K562 (cell line): ENCODE results near the gene GASK1A. TPM values are rescaled to one million over a fixed set of nuclear protein-coding genes. Genes with fewer than 3 reads are reported as not detected.
A peak's percentile ranks its signal among the peaks of the same experiment; 100 is the strongest.

Source experiments
- ATAC-seq: fragments of 200-7000 bp; cut with Tn5 transposase; 3 replicates; pipeline ENCODE4 v1.9.1; 2020; ENCODE audit warnings: moderate library complexity
- BruUV-seq: library from RNA; stranded (reverse); fragments of 400-500 nt; replicated peaks from 2 replicates; lab custom pipeline; 2021; lab: Mats Ljungman, UMichigan
- CTCF ChIA-PET: fragments of 300-600 bp; formaldehyde crosslinking; extraction: SDS; loops from one replicate; lab custom pipeline; 2021; ENCODE audit warnings: low intra/inter-chr PET ratio; lab: Yijun Ruan, JAX
- POLR2A ChIA-PET: fragments of 300-600, 350-650 bp; sonication (Branson Sonifier 250); formaldehyde crosslinking; extraction: SDS; loops from one replicate; lab custom pipeline; 2021; ENCODE audit warnings: antibody characterized with exemption, inconsistent platforms; lab: Yijun Ruan, JAX
- DNase-seq, 4 experiments: peaks; one replicate each; pipeline versions ENCODE4 v3.0.0 to v3.0.0-alpha.2; 2011 to 2018; ENCODE audit warnings: low spot score in 3 of 4, mixed read lengths in 3 of 4; ENCODE audit errors: extremely low read depth in 1 of 4
- FAIRE-seq: peaks from 2 replicates; lab custom pipeline; 2011; peaks lifted over from hg19 to GRCh38; lab: Jason Lieb, UNC
- H2AFZ ChIP-seq: 2 replicates; pipeline ENCODE4 v1.6.0; 2011; ENCODE audit warnings: low read depth, low read length, control low read depth, inconsistent platforms
- H3K27ac ChIP-seq: fragments of 200-600 bp; 3 replicates; pipeline ENCODE4 v1.8.0; 2011; ENCODE audit warnings: low read depth, mild to moderate bottlenecking, control low read depth, inconsistent platforms, low read length, moderate library complexity, mixed read lengths; ENCODE audit errors: extremely low read depth
- H3K27me3 ChIP-seq, 2 experiments: fragments of 300-600 bp in 1 of 2; 2 replicates in 1 of 2; 3 replicates in 1 of 2; pipeline versions ENCODE4 v1.6.0 to v1.8.0; 2011; ENCODE audit warnings: inconsistent platforms in 2 of 2, low read length in 2 of 2, mild to moderate bottlenecking in 1 of 2, mixed read lengths in 1 of 2, moderate library complexity in 1 of 2; ENCODE audit not compliant: control insufficient read depth in 2 of 2, insufficient read depth in 2 of 2
- H3K36me3 ChIP-seq: fragments of 300-600 bp; 3 replicates; pipeline ENCODE4 v1.8.0; 2011; ENCODE audit warnings: mild to moderate bottlenecking, low read length, inconsistent platforms; ENCODE audit not compliant: control insufficient read depth, insufficient read depth
- H3K4me1 ChIP-seq, 2 experiments: fragments of 200-600 bp in 1 of 2; replicated peaks in 1 of 2; 2 replicates in 1 of 2; 3 replicates in 1 of 2; pipeline versions ENCODE4 v1.5.1 to v1.8.0; 2011; ENCODE audit warnings: inconsistent platforms in 2 of 2, low read length in 2 of 2, mild to moderate bottlenecking in 1 of 2, mixed read lengths in 1 of 2, moderate library complexity in 1 of 2; ENCODE audit not compliant: control insufficient read depth in 2 of 2, insufficient read depth in 2 of 2
- H3K4me2 ChIP-seq: 2 replicates; pipeline ENCODE4 v1.6.1; 2011; ENCODE audit warnings: low read length, control low read depth, inconsistent platforms, mixed read lengths; ENCODE audit not compliant: insufficient read depth
- H3K4me3 ChIP-seq: fragments of 200-600 bp; sonication (generic), shearing (Covaris generic); 2 replicates; pipeline ENCODE4 v1.5.1; 2016; ENCODE audit warnings: control low read depth, inconsistent platforms
- H3K79me2 ChIP-seq: fragments of 200-600 bp; 3 replicates; pipeline ENCODE4 v1.8.0; 2011; ENCODE audit warnings: low read length, inconsistent platforms; ENCODE audit not compliant: control insufficient read depth, insufficient read depth
- H3K9ac ChIP-seq, 2 experiments: 2 replicates each; pipeline versions ENCODE4 v1.6.0 to v1.6.1; 2011; ENCODE audit warnings: low read depth in 2 of 2, low read length in 2 of 2, control low read depth in 1 of 2, inconsistent platforms in 1 of 2, mild to moderate bottlenecking in 1 of 2, mixed read lengths in 1 of 2; ENCODE audit not compliant: insufficient read depth in 1 of 2
- H3K9me1 ChIP-seq: one replicate; pipeline ENCODE4 v1.6.0; 2011; ENCODE audit warnings: inconsistent platforms, mild to moderate bottlenecking, low read length, moderate library complexity; ENCODE audit not compliant: control insufficient read depth, insufficient read depth
- H3K9me3 ChIP-seq: replicated peaks from 2 replicates; pipeline ENCODE4 v1.5.1; 2011; ENCODE audit warnings: low read depth, low read length, inconsistent platforms; ENCODE audit not compliant: control insufficient read depth, insufficient read depth
- H4K20me1 ChIP-seq: replicated peaks from 2 replicates; pipeline ENCODE4 v1.6.1; 2011; ENCODE audit warnings: low read length, inconsistent platforms, mixed read lengths; ENCODE audit not compliant: control insufficient read depth, insufficient read depth
- CBFA2T2 ChIP-seq: fragments of 450-650 bp; conservative IDR thresholded peaks from 2 replicates; pipeline ENCODE4 v1.6.1; 2017; ENCODE audit warnings: mild to moderate bottlenecking
- CBFA2T3 ChIP-seq: fragments of 450-650 bp; IDR thresholded peaks from 2 replicates; pipeline ENCODE4 v1.6.1; 2017
- DPF2 ChIP-seq: fragments of 450-650 bp; IDR thresholded peaks from 2 replicates; pipeline ENCODE4 v1.6.1; 2016
- SIX5 ChIP-seq, 2 experiments: IDR thresholded peaks; 2 replicates each; pipeline ENCODE4 v1.6.1; 2011; ENCODE audit warnings: low read length in 2 of 2, borderline replicate concordance in 1 of 2, low read depth in 1 of 2, mild to moderate bottlenecking in 1 of 2, moderate library complexity in 1 of 2; ENCODE audit not compliant: insufficient read depth in 1 of 2
- TAF7 ChIP-seq: fragments of 450-650 bp; IDR thresholded peaks from 2 replicates; pipeline ENCODE4 v1.6.1; 2016; ENCODE audit warnings: missing genetic modification characterization, missing compliant biosample characterization
- WGBS: fragments of 100-300 bp; shearing (Covaris generic); methylation state at CpG from one replicate; pipeline ENCODE4 v1.1.6; 2016; ENCODE audit warnings: low coverage, mixed read lengths; ENCODE audit not compliant: insufficient coverage; ENCODE audit errors: missing lambda C conversion rate; 5-methylcytosine and 5-hydroxymethylcytosine counted together
- in situ Hi-C: fragments of 300-500 bp; cut with MboI; formaldehyde crosslinking; loops from 4 replicates; pipeline ENCODE4 v1.15.0; 2018; ENCODE audit warnings: inconsistent platforms, mixed read lengths
- intact Hi-C: fragments of 100-400 bp; cut with micrococcal nuclease; formaldehyde crosslinking; loops from 2 replicates; pipeline ENCODE4 v1.14.2; 2022
- polyA plus RNA-seq, 8 experiments: library from polyadenylated mRNA; depleted of rRNA in 4 of 8; stranded (reverse) in 5 of 8; unstranded in 3 of 8; fragments of >200 nt; fragmentation: Nextera tagmentation in 2 of 8; fragmentation: Illumina TruSeq in 1 of 8; extraction: Ambion mirVana in 2 of 8; extraction: Trizol in 1 of 8; gene quantifications; 2 replicates each; pipeline versions ENCODE4 v1.2.1 to v1.2.3, GENCODE V29; 2011 to 2014; ENCODE audit warnings: inconsistent platforms in 1 of 8, missing spikeins in 1 of 8
- total RNA-seq, 7 experiments: library from RNA; depleted of rRNA in 6 of 7; stranded (reverse); fragments of >200 nt in 6 of 7; fragmentation: Illumina TruSeq in 2 of 7; extraction: Trizol in 2 of 7; gene quantifications; 2 replicates each; pipeline versions ENCODE4 v1.2.1 to v1.2.3, GENCODE V29; 2011 to 2021; ENCODE audit warnings: low replicate concordance in 1 of 7

GASK1A gene
- total and polyA plus RNA-seq, 9 of the 15 experiments (the other 6 are each of a cell fraction or from before 2014, with no cell fraction given): 0.04 to 0.11 (median 0.05) TPM; not detected in 5

- 0% methylated on average over 10 of the region's 11 CpGs for WGBS
- TF ChIP-seq TAF7 (tag) (no peak), SIX5 (IDR thresholded peaks at IDR 0.05; ENCODE audit: borderline replicate concordance in 1 of 2, insufficient read depth in 1 of 2, low read depth in 1 of 2, low read length in 2 of 2) (no peak), DPF2 (no peak), CBFA2T3 (peak; percentile 55; the same call in 1 of the 2 replicates), CBFA2T2 (0 out of 2 replicates have a peak, but pooled peaks have one; percentile 6)
- TF ChIP-seq, all 486 proteins: peak for 2
- H3K9me3 ChIP-seq: no peaks in the 10 kb centered on the region
- H3K27ac ChIP-seq: no peak overlapping the region
- H3K4me1 ChIP-seq: no peaks in the 10 kb centered on the region
- H2AFZ ChIP-seq: no peak overlapping the region
- DNase-seq (no peak), FAIRE-seq (no peak), ATAC-seq (no peak)
- no peak overlapping the region for H3K9ac ChIP-seq
- no peak overlapping the region for H3K4me3 ChIP-seq
- H3K36me3 ChIP-seq: no peaks in the 10 kb centered on the region
- H4K20me1 ChIP-seq: no peaks in the 10 kb centered on the region
- POLR2A ChIA-PET: interaction anchor here (0.6 kb wide), 1 partner anchor 128 kb away, joined by 3 read pairs; no protein-coding TSS in a partner anchor
- in situ Hi-C loops (no loop called here), intact Hi-C loops (no loop called here)
- H3K4me2 ChIP-seq: no peak overlapping the region
- no peaks in the 10 kb centered on the region for H3K9me1 ChIP-seq
- H3K27me3 ChIP-seq: peaks cover 6 to 49% of the 10 kb centered on the region in 2 experiments; a peak in 4 of 5 replicates
- H3K79me2 ChIP-seq: no peaks in the 10 kb centered on the region
- CTCF ChIA-PET: no interaction called here
- no TSS peak for BruUV-seq
Observed at GRCh38 chr3:42991341-42992315, 12.5 kb downstream of the GASK1A start.
